Pulmonary artery endothelial cell (primary cell): ENCODE results near the gene TBL1XR1. TPM values are rescaled to one million over a fixed set of nuclear protein-coding genes. Genes with fewer than 3 reads are reported as not detected.
"Not testable (repeated sequence)": the region's sequence is repeated elsewhere in the genome, so short reads cannot be mapped to it uniquely, and the experiment has no call there.

Experiments used
- DNase-seq: peaks from one replicate; pipeline ENCODE4 v3.0.0-alpha.2; 2011; ENCODE audit warnings: low read depth, low spot score
- total RNA-seq: library from RNA; depleted of rRNA; stranded (reverse); fragments of >200 nt; gene quantifications from 2 replicates; pipeline ENCODE4 v1.2.3, GENCODE V29; 2014

TBL1XR1 gene
- total RNA-seq, 1 donor from 2014 or later: 200 TPM

- no peak for DNase-seq
These were observed 162.3 kb downstream of the TBL1XR1 start for GRCh38 chr3:177034832-177035475.

GRCh38 chr3:177026505-177027277, 170.6 kb downstream of the TBL1XR1 start:
- no peak for DNase-seq

GRCh38 chr3:177015881-177016280, 181.4 kb downstream of the TBL1XR1 start:
- no peak for DNase-seq

- no peak for DNase-seq
These were observed 183.5 kb downstream of the TBL1XR1 start for GRCh38 chr3:177013681-177014280.

- DNase-seq: no peak
These were observed 191.4 kb downstream of the TBL1XR1 start for GRCh38 chr3:177005718-177006405.

GRCh38 chr3:177000159-177000558, 197.1 kb downstream of the TBL1XR1 start:
- DNase-seq: not testable (repeated sequence)

- no peak for DNase-seq
These were observed 201.3 kb downstream of the TBL1XR1 start for GRCh38 chr3:176995946-176996345.

- DNase-seq: no peak
These were observed 202.1 kb downstream of the TBL1XR1 start for GRCh38 chr3:176994891-176995781.

- DNase-seq: no peak
These were observed 202.9 kb downstream of the TBL1XR1 start for GRCh38 chr3:176994393-176994792.

- no peak for DNase-seq
These were observed 204.3 kb downstream of the TBL1XR1 start for GRCh38 chr3:176992978-176993377.

GRCh38 chr3:176992565-176992964, 204.7 kb downstream of the TBL1XR1 start:
- DNase-seq: no peak

GRCh38 chr3:176988795-176989194, 208.5 kb downstream of the TBL1XR1 start:
- no peak for DNase-seq

GRCh38 chr3:176987901-176988650, 209.2 kb downstream of the TBL1XR1 start:
- DNase-seq: no peak

- no peak for DNase-seq
These were observed 218.8 kb downstream of the TBL1XR1 start for GRCh38 chr3:176978441-176978840.

- DNase-seq: no peak
These were observed 220.0 kb downstream of the TBL1XR1 start for GRCh38 chr3:176977331-176977730.

GRCh38 chr3:176976586-176976985, 220.7 kb downstream of the TBL1XR1 start:
- no peak for DNase-seq

- no peak for DNase-seq
These were observed 223.0 kb downstream of the TBL1XR1 start for GRCh38 chr3:176974279-176974678.

- no peak for DNase-seq
These were observed 225.6 kb downstream of the TBL1XR1 start for GRCh38 chr3:176971613-176972174.

GRCh38 chr3:176970770-176971169, 226.5 kb downstream of the TBL1XR1 start:
- DNase-seq: no peak

GRCh38 chr3:176969506-176969905, 227.8 kb downstream of the TBL1XR1 start:
- no peak for DNase-seq
